ENCODE results near the gene RPE.

The RPE gene

DNA sequence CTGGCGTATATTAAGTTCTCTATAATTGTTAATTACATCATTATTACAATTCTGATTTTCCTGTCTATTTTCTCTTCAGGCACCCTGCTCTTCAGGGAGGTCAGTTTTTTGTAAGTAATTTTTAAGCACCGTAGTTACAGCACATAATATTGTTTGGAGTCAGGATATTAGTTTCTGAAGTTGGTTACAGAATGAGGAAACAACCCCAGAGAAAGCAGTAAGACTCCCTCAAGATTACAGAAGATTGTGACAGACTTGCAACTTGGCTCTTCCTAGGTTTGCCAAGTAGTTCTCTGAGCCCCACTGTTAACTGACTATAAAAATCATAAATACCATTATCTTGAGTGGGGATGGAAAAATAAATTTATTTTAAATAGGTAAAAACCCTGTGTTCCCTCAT lies 921 bp downstream of the RPE start:
- no peak for FAIRE-seq

DNA sequence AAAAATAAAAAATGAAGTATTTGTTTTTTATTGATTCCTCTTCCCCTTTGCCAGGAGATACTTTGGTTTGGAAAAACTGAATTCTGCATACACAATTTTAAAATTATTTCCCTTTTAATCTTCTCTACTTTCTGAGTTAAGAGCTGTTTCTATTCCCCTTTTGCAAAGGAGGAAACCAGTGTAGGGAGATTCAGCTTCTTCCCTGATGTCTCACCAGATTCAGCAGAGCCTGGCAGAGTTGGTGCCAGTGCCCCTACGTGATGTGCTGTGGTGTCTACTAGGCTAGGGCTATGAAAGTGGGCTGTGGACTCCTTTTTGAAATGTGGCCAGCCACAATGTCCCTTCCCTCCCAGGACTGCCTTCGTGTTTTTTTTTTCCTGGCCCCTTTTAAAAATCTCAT lies 2.4 kb downstream of the RPE start:
- FAIRE-seq: no peak

DNA sequence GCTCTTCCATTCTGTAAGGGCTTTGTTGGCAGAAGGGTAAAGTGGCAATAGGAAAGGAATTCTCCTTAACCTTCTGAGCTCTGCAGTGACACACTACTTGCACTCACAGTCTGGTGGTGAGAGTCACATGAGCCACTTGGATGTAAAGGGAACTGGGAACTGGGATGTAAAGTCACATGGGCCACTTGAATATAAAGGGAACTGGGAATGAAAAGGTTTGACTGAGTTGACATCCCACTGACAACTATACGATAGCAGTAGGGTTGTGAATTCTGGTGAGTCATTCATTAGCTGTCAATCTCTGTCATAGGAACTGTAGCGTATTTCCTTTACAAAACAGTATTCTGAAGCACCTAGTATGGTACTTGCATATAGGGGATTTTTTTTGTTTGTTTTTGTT lies 5.5 kb downstream of the RPE start:
- no peak for FAIRE-seq

DNA sequence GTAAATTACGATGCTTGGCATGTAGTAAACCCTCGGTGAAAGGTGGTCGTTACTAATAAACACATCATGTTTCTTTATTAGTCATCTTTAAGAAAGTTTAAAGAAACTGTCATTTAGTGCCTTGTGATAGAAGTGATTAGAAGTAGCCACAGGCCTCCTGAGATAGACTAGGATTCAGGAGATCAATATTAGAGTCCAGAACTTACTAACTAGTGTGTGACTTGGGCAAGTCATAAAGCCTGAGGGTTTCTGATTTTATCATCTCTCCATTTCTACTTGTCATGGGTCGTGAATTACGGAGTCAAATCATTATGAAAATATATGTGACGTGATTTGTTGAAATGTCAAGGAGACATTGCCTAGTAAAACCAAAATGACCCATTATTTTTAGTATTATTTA lies 6.7 kb downstream of the RPE start:
- no peak for FAIRE-seq

DNA sequence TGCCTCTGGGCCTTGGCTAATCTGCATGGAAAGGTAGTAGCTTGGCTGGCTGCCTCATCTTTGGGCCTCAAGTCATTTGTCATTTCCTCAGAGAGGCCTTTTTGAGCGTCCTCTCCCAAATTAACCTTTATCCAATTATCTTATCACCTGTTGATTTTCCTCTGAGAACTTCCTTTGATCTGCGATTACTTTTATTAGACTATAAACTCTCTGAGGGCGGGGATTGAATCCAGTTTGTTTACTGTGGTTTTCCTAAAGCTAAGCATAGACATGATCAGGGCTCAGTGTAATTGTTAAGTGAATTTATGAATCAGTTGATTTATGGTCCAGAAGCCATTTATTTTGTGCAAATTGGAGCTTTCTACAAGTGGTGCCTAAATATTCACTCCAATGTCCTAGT lies 7.5 kb downstream of the RPE start:
- FAIRE-seq: no peak

DNA sequence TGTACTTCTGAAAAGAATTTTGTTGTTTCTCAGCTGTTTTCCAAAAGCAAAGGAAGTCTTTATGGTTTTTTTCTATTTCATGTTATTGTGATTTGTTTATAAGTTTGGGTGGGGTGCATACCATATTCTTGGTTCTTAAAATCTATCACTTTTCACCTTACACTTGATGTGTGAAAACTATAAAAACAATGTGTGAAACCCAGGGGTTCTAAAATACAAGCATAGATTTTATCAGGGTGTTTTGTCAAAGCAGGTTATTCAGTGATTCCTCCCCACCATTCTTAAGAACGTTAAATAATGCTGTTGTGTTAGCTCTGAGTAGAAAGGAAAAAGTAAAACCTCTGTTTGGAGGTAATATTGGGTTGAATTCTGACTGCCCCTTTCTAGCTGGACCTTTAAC lies 17.7 kb downstream of the RPE start:
- no peak for FAIRE-seq

DNA sequence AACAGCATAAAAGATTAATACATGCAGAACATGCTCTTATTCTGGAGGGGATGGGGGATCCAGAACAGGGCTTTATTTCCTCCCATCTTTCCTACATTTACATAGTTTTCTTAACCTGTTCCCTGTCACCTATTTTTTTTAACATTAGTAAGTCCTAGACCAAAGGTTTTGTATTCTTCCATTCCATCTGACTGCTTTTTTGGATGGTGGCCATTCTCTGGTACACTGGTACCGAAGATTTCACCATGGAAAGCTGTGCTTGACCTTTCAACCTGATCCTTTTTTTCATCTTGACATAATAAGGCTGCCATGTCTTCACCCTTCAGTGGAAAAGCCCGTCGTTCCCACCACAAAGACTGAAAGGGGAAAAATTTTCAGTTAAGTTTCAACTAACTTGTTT lies 20.4 kb downstream of the RPE start:
- FAIRE-seq: no peak

DNA sequence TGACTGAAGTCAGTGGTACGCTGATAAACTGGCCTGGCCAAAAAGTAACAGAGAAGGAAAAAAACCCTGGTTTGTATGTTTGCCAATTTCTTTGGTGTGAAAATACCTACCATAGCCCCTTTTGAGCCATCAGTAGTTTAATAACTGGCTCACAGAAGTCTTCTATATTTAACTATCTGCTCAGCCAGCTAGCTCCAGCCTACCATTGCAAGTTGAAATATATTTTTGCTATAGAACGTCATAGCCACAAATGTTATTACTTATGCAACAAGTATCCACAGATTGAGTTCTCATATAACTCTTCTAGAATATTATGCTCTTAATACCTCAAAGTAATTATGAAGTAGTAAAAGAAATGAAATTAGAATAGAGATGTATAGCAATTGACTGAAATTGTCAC lies 25.2 kb downstream of the RPE start:
- FAIRE-seq: no peak

DNA sequence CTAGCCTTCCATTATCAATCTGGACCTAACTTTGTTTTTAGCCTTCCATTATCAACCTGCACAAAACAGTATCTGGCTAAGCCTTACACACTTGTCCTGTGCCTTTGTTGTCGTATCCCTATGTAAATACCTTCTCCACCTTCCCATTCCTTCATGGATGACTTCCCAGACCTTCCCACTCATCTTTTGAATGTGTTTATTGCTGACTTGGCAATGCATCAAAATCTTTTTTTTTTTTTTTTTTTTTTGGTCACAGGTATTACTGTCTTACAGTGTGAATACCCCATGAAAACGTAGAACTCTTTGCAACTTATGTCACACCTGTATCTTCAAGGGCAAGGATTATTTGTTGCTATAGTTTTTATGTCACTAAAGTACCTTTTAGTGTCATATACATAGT lies 25.7 kb downstream of the RPE start:
- FAIRE-seq: no peak

DNA sequence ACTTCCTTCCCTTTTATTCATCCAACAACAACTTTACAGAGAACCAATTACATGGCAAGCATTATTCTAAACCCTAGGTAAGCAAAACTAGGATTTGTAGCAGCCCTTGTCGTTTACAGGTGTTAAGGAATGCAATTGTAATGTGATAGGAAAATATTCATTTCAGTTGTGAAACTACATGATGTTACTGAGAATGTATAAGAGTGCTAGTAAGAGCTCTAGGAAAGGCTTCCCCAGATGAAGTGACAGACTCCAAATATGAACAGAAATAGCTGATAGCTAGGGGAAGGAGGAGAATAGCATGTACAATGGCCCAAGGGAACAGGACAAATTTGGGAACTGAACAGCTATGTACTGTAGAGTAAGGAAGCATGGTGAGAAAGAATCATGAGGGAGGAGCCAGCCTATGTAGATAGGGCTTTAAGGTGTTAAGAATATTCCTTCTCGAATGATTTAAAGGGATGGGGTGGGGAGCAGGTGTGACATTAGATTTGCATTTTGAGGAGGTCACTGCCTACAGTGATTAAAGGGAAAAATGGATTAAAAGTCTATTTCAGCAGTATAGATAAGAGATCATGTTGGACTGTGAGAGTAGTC lies 31.7 kb downstream of the RPE start:
- FAIRE-seq: no peak

DNA sequence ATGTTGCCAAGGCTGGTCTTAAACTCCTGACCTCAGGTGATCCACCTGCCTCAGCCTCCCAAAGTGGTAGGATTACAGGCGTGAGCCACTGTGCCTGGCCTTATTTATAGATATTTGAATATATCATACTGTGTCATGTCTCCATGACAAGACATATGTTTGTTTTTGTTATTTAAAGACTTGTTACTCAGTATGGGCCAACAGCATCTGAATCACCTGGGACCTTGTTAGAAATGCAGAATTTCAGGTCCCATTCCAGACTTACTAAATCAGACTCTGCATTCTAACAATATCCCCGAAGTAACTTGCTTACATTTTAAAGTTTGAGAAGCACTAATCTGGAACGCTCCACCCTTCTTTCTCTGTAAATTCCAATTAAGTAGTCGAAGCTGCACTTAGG lies 33.2 kb downstream of the RPE start:
- no peak for FAIRE-seq

DNA sequence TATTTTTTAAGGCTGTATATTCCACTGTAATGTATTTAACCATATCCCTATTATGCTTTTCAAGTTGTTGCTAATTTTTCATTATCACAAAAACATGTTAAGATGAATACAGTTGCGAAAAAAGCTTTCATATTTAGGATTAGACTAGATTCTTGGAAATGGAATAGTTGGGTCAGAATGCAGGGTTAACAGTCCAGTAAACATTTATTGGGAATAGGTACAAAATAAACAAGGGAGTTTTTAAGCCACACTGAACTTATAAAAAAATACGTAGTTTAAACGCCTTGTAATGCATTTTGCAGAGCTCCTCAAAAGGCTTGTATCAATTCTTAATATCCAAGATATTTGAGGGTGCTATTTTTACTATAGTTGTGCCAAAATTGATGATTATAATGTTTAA lies 35.6 kb downstream of the RPE start:
- FAIRE-seq: no peak

DNA sequence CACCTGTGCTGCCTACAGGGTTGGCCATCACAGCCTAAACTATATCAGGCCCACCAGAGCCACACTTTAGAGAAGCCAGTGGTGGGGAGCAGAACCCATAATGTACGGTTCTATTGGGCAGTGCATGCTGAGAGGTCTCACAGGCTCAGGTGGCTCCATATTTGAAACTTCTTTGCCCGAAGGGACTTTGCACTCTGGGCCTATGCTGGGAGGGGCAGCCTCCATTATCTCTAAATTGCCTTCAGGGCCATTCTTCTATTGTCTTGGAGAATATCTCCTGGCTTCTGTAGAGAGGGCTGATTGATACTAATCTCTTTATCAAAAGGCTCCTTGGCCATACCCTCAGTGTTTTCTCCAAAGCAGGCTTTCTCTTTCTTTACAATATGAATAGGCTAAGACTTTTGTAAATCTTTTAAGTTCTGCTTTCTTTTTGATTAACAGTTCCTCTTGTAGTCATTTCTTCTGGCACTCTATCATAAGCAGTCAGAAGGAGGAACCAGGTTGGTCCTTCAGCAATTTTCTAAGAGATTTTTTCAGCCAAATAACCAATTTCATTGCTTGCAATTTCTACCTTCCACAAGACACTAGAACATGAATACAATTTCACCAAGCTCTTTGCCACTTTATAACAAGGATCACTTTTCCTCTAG lies 44.5 kb downstream of the RPE start:
- no peak for FAIRE-seq

DNA sequence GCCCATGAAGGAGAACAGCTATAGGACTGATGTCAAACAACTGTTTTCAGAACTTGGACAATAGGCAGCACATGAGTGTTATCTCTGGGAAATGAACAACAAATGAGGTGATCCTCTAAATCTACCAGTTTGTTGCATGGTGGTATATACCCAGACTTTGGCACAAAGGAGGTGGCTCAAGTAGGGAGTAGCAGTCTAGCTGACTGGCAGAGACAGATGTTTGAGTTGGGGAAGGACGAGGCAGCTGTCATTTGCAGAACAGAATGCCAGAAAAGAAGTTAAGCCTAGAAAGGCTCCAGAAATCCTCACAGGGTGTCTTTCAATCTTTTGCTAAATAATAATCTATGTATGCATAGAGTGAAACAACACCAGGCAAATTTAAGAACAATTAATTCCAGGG lies 47.4 kb downstream of the RPE start:
- no peak for FAIRE-seq

DNA sequence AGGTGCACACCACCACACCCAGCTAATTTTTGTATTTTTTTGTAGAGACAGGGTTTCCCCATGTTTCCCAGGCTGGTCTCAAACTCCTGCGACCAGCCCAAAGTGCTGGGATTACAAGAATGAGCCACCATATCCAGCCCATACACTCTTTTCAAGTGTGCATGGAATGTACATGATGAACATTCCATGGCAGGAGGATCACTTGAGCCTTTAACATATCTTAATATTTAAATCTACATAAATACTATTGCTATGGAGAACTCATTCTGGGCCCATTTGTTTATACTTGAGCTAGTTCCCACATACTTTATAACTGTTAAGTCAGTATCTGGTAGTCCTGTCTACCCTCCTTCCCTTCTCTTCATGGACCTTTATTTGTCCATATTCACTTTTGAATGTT lies 48.4 kb downstream of the RPE start:
- no peak for FAIRE-seq

DNA sequence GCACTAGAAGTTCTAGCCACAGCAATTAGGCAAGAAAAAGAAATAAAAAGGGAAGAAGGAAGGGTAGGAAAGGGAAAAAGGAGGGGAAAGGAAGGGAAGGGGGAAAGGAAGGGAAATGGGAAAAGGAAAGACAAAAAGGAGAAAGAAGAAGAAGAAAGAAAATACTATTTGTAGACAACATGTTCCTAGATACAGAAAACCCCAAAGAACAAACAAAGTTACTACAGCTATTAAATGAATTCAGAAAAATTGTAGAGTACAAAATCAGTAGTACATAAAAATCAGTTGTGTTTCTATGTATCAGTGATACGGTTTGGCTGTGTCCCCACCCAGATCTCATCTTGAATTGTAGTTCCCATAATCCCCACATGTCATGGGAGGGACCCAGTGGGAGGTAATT lies 52.3 kb downstream of the RPE start:
- FAIRE-seq: no peak

DNA sequence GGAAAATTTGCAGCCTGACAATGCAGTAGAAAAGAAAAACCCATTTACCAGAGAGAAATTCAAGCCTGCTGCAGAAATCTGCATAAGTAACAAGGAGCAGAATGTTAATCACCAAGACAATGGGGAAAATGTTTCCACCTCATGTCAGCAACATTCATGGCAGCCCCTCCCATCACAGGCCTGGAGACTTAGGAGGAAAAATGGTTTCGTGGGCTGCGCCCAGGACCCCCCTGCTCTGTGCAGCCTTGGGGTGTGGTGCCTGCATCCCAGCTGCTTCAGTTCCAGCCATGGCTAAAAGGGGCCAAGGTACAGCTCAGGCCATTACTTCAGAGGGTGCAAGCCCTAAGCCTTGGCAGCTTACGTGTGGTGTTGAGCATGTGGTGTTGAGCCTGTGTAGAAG lies 53.4 kb downstream of the RPE start:
- FAIRE-seq: no peak

DNA sequence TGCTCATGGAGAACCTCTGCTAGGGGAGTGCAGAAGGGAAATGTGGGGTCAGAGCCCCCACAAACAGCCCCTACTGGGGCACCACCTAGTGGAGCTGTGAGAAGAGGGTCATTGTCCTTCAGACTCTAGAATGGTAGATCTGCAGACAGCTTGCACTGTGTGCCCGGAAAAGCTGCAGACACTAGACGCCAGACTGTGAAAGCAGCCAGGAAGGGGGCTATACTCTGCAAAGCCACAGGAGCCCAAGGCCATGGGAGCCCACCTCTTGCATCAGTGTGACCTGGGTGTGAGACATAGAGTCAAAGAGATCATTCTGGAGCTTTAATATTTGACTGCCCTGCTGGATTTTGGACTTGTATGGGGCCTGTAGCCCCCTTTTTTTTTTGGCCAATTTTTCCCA lies 60.9 kb downstream of the RPE start:
- FAIRE-seq: no peak

Measured in endometrium (tissue), 2 donors.